Choroid plexus epithelial cell (primary cell): Measurements from ENCODE around the gene MARK4.
A peak's percentile ranks its signal among the peaks of the same experiment; 100 is the strongest.

Experiments used
- DNase-seq: peaks from one replicate; pipeline ENCODE4 v3.0.0-alpha.2; 2010; ENCODE audit warnings: low read depth
- H3K4me3 ChIP-seq: 2 replicates; pipeline ENCODE4 v1.5.1; 2011; ENCODE audit warnings: low read depth, mild to moderate bottlenecking, control low read depth, low read length, moderate library complexity
- CTCF ChIP-seq: conservative IDR thresholded peaks from 2 replicates; pipeline ENCODE4 v1.5.1; 2011; ENCODE audit warnings: low read depth, mild to moderate bottlenecking, control low read depth, inconsistent platforms, low read length, moderate library complexity

MARK4 gene

GRCh38 chr19:45215391-45216191 lies 35.5 kb upstream of the MARK4 start:
- TF ChIP-seq CTCF, result no peak
- no peak for DNase-seq
- no peak overlapping the region for H3K4me3 ChIP-seq

- TF ChIP-seq CTCF, result no peak
- no peak for DNase-seq
- H3K4me3 ChIP-seq, result no peak overlapping the region
These were observed 34.4 kb upstream of the MARK4 start for GRCh38 chr19:45216667-45217066.

DNA sequence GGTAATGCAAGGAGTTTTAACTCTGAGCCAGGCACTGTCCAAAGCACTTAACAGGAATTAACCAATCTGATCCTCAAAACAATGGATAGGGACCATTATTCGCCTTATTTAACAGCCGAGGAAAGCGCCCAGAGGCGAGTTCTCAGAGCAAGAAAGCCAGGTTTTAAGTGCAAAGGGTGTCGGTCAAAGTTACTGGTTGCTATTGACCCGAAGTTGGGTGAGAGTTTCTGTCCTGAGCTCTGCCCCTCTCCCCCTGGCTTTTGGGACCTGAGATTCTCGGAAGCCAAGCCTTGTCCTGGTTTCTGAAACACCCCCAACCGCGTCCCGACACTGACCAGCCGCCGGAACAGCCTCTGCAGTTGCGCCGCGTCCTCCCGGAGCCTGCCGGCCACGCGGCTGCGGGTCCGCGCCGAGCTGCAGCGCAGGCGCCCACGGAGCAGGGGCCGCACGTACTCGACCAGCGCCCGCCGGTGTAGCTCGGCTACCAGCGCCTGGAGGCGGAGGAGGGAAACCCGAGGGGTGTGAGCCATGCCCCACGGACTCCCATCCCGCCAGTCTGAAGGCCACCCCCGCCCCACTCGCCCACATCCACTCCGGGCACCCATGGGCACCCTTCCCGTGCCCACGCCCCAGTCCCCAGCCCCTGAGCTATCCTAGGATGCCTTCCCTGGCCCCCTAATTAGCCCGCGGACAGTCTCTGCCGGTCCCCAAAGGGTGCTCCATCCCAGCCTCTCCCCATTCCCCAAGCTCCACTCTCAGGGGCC lies 33.7 kb upstream of the MARK4 start:
- TF ChIP-seq CTCF, result no peak
- no peak overlapping the region for H3K4me3 ChIP-seq
- DNase-seq, result no peak

DNA sequence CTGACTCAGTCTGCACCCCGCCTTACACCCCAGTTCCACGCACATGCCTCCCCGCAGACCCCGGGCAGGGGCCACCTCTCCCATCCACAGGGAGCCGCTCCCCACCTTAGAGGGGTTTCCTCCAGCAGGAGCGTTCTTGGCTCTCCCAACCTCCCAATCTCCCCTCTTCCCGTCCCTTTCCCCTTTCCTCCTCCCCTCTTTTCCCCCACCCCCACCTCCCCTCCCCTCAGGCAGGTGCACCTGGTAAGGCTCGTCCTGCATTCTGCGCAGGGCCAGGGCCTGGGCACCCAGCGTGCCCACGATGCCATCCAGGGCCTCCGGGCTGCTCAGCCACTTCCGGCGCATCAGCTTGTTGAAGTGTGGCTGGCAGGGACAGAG lies 33.1 kb upstream of the MARK4 start:
- no peak overlapping the region for H3K4me3 ChIP-seq
- DNase-seq, result no peak
- TF ChIP-seq CTCF, result no peak

DNA sequence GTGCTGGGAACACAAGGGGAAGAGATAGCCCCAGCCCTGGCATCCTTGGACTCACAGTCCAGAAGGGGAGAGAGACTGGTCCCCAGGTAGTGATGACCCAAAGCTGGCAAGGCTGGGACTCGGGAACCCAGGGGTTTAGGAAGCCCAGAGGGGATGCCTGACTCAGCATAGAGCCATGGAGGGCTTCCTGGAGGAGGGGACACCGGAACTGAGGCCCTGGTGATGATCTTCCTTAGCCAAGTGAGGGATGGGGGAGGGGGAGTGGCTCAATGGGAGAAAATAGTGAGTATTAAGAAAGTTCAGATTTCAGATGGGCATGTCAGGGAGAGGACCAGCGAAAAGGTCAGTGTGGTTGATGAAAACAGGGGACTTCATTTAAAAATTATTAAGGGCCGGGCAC lies 32.6 kb upstream of the MARK4 start:
- no peak overlapping the region for H3K4me3 ChIP-seq
- no peak for DNase-seq
- no peak for TF ChIP-seq CTCF

DNA sequence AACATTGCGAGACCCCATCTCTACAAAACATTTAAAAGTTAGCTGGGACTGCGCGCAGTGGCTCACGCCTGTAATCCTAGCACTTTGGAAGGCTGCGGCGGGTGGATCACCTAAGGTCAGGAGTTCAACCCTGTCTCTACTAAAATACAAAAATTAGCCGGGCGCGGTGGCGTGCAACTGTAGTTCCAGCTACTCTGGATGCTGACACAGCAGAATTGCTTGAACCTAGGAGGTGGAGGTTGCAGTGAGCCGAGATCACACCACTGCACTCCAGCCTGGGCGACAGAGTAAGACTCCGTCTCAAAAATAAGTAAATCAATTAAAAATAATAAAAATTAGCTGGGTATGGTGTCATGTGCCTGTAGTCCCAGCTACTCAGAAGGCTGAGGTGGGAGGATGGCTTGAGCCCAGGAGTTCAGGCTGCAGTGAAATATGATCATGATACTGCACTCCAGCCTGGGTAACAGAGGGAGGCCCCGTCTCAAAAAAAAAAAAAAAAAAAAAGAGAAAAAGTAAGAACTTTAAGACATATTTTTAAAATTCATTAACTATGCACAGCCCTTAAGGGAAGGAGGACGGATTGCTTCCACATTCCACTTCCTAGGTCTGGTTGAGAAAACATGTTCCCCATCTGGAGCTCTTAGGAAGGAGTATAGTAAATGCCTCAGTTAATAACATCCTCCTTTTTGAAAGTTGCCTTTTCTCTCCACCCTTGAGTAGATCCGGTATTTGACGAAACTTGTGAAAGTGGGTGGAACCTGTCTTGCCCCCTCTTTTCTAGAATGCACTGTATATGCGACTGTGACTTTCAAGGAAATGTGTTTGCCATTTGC lies 31.9 kb upstream of the MARK4 start:
- TF ChIP-seq CTCF, result no peak
- DNase-seq, result peak; percentile 4
- no peak overlapping the region for H3K4me3 ChIP-seq
